SIG-M5 treated with dmso at 0.1 percent for 504 hours (cell line): ENCODE measurements around the gene AKAP1.

Source experiments
- DNase-seq: peaks from one replicate; lab custom pipeline; 2025; ENCODE audit not compliant: unreplicated experiment; lab: John Stamatoyannopoulos, UW

Gene AKAP1

DNA sequence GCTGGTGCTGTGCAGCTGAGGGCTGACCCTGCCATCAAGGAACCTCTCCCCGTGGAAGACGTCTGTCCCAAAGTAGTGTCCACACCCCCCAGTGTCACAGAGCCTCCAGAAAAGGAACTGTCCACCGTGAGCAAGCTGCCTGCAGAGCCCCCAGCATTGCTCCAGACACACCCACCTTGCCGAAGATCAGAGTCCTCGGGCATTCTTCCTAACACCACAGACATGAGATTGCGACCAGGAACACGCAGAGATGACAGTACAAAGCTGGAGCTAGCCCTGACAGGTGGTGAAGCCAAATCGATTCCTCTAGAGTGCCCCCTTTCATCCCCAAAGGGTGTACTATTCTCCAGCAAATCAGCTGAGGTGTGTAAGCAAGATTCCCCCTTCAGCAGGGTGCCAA lies 20.5 kb downstream of the AKAP1 start:
- no peak for DNase-seq

DNA sequence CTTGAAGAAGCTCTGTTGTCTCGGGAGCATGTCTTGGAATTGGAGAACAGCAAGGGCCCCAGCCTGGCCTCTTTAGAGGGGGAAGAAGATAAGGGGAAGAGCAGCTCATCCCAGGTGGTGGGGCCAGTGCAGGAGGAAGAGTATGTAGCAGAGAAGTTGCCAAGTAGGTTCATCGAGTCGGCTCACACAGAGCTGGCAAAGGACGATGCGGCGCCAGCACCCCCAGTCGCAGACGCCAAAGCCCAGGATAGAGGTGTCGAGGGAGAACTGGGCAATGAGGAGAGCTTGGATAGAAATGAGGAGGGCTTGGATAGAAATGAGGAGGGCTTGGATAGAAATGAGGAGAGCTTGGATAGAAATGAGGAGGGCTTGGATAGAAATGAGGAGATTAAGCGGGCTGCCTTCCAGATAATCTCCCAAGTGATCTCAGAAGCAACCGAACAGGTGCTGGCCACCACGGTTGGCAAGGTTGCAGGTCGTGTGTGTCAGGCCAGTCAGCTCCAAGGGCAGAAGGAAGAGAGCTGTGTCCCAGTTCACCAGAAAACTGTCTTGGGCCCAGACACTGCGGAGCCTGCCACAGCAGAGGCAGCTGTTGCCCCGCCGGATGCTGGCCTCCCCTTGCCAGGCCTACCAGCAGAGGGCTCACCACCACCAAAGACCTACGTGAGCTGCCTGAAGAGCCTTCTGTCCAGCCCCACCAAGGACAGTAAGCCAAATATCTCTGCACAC lies 21.2 kb downstream of the AKAP1 start:
- DNase-seq = peak; percentile 34

DNA sequence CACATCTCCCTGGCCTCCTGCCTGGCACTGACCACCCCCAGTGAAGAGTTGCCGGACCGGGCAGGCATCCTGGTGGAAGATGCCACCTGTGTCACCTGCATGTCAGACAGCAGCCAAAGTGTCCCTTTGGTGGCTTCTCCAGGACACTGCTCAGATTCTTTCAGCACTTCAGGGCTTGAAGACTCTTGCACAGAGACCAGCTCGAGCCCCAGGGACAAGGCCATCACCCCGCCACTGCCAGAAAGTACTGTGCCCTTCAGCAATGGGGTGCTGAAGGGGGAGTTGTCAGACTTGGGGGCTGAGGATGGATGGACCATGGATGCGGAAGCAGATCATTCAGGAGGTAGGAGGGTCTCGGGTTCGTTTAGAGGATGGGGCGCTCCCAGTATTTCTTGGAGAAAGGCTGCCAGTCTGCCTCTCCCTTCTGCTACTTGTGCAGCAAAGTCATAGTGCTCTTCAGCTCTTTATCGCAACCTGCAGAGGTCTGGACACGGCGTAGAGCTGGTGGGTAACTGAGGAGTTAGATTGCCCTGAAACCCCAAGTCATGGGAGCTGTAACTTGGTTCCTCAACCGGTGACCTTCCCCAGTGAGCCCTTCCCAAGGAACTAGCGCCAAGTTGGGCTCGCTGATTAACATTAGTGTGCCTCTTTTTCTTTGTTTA lies 21.9 kb downstream of the AKAP1 start:
- DNase-seq = no peak

DNA sequence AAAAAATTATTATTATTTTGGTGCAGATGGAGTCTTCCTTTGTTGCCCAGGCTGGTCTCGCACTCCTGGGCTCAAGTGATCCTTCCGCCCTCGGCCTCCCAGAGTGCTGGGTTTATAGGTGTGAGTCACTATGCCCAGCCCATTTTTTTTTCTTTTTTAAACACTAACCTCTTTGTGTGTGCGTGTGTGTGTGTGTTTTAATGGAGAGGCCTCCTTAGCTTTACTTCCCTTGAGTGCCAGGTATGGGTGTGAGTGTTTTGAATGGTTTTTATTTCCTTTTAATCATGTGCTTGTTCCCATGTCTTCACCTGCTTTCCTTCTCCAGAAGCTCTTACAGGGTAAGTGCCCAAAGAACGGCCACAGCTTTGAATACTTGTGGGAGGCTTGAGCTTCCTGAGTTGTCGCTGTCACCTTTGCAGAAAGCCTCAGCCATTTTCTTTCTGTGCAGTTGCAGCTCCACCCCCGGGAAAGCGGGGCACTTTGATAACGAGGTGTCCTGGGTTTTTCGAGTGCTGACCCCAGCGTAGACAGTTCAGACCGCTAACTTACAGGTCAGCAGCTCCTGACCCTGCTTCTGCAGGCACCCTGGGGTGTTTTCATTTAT lies 22.6 kb downstream of the AKAP1 start:
- DNase-seq = peak; percentile 25

DNA sequence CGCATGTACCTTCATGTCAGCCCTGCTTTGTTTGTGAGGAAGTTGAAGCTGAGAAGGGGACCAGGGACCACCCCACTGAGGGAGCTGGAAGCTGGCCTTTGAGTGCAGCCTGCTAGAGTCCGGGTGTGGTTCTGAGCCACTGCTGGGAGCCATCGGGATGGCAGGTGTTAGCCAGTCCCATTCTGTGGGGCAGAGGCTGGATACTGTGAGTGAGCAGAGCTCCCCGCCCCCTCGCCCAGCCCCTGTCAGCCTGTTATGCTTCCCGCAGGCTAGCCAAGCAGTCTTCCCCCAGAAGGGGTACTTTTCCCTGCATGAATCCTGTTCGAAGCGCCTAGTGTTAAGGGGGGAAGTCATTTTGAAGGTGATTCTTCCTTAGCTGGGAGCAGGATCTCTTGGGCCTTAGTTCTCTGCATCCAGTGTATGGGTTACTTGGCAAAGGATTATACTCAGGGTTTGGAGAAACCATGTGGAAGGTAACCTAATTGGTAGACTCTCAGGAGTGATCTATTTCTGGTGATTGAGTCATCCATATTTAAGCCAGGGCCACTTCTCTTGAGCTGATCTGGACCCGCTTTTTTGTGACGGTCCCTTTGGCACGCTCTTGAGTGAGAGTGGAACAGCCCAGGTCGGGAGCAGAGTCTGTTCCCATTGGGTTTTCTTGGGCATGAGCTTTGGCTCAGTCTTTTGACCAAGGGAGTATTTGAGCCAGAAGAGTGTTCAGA lies 23.8 kb downstream of the AKAP1 start:
- no peak for DNase-seq

DNA sequence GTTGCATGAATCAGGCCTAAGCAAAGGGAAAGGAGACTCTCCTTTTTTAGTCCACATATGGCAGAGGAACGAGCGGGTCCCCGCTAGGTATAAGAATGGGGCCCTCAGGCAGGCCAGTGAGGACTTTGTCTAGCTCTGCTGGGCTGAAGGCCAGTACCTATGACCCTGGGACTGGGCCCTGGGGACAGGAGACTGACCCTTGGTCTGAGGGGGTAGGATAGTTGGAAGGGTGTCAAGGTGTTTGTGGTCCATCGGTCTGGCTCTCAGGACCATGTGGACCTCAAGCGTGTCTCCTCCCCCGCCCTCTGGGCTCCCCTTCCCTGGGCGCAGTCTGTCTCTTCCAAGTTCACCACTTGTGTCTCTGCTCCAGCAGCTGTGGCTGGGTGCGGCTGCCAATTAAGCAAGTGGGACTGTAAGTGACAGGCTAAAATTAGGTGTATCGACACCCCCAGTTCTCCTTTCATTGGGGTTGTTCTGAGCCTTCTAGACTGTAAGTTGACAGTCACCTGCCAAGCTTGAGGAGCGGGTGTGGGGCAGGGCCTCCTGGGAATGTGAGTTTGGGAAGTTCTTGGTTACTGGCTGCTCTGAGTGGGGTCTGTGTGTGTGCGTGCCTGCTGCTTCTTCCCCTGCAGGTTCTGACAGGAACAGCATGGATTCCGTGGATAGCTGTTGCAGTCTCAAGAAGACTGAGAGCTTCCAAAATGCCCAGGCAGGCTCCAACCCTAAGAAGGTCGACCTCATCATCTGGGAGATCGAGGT lies 24.5 kb downstream of the AKAP1 start:
- DNase-seq = no peak

DNA sequence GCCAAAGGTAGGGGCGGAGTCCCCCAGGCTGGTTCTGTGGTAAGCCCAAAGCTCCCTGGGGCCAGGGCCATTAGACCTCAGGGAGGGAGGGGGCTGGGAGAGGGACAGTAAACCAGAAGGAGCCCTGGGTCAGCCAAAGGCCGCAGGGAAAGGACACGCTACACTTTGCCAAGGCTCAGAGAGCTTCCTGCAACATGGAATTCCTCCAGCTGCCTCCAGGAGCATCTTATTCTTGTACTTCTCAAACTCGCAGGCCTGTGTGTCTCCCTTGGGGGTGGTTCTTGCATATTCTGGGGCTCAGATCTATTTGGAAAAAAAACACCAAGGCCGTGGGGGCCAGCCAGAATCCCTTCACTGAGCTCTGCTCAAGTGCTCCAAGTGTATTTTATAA lies 25.1 kb downstream of the AKAP1 start:
- DNase-seq = no peak

DNA sequence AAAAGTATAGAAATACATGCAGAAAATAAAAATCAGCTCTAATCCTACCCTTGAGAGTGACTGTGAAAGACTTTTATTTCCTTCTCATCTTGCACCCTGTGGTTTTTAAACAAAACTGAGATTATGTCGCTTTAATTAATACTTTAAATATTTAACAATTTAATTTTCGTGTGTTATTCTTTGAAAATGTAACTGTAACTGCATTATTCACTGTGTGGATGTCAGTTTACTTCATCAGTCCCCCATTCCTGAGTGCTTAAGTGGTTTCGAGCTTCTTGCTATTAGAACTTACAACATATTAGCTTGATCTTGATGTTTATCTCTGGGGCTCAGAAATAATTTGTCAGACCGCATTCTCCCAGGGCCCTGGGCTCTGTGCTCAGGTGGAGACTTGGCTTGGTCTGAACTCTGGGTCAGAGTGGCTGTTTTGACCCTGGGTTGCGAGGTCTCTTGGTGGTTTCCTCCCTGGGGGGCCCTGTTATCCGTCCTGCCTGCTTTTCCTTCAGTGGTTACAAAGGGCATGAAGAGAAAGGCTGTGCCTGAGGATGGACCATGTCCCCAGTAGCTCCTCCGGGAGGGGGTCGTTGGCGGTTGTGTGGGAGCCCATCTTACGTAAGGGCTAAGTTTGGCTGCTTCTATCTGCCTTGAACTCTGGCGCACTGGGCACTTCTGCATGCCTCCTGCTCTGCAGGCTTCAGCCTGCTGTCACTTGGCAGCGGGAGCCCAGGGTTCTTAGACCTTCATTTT lies 25.7 kb downstream of the AKAP1 start:
- no peak for DNase-seq

DNA sequence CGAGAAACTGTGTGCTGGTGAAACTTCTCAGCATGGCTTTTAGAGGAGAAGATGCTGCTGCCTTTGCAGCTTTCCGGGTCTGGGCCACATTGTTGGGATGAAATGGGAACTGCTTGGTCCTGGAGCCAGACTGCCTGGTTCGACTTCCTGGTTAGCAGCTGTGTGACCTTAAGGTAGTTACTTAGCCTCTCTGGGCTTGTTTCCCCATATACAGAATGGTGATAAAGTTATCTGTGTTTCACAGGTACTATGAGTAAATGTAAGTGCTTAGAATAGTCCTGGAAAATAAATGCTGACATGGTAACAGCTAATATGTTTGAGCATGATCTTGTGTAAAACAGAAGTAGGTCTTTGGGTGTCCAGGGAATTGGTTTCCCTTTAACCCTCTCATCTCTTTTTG lies 26.3 kb downstream of the AKAP1 start:
- no peak for DNase-seq

DNA sequence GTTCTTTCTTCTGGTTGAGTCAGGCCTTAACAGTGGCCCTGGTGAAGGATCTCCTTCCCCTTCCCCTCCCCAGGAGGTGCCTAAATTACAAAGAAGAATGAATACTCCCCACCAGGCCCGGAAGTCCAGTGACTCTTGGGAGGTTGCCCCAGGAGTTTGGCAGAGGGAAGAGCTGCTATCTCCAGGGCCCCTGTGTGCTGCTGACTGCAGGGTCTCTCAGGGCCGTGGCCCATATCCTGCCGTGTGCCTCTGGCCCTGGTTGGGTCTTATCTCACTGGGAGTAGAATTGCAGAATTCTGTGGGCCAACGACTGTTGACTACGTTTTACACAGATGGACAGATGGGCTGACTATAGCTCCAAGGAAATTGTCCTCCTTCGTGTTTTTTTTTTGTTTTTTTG lies 28.0 kb downstream of the AKAP1 start:
- no peak for DNase-seq

DNA sequence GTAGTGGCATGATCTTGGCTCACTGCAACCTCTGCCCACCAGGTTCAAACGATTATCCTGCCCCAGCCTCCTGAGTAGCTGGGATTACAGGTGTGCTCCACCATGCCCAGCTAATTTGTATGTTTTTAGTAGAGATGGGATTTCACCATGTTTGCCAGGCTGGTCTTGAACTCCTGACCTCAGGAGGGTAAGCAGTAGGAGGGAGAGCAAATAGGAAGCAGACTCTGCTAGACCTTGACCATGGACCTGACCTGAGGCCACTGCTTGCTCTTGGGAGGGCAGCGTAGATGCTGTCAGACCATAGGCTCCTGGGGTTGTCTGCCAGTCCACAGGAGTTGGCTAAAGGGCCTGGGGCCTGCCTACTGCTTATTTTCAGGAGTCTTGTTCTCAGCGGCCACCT lies 28.6 kb downstream of the AKAP1 start:
- DNase-seq = no peak

DNA sequence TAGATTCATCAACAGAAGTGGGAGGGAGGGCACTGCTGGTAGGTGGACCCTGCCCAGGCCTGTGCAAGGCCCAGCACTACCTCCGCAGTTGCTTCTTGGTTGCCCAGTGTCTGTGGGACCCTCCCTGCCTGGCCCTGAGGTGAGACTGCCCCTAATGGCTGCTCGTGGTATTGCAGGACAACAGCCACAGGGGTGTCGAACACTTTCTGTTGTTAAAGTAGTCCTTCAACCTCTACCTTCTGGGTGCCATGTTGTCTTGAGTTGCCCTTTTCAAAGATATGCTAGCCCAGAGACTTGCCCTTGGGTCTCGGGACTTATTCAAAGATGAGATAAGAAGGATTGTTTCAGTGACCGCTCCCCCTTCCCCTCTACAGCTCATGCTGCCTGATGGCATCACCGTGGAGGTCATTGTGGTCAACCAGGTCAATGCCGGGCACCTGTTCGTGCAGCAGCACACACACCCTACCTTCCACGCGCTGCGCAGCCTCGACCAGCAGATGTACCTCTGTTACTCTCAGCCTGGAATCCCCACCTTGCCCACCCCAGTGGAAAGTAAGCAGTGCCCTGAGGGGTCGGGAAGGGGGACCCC lies 29.1 kb downstream of the AKAP1 start:
- no peak for DNase-seq

DNA sequence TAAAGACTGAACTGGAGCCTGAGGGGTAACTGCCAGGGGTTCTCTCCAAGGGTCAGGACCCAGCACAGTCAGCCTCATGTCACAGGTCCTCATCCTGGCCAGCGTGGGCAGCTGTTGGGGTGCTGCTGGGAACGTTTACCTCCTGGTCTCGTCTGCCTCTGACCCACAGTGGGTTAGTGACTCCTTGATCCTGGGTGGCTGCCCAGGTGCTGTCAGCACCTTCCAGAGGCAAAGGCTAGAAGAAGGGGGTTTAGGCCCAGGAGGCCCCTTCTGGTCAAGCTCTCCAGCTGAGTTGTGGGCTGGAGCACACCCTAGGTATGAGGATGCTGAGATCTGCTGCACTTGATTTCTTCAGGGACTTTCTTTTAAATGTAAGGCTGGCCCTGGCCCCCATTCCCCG lies 30.3 kb downstream of the AKAP1 start:
- DNase-seq = no peak

DNA sequence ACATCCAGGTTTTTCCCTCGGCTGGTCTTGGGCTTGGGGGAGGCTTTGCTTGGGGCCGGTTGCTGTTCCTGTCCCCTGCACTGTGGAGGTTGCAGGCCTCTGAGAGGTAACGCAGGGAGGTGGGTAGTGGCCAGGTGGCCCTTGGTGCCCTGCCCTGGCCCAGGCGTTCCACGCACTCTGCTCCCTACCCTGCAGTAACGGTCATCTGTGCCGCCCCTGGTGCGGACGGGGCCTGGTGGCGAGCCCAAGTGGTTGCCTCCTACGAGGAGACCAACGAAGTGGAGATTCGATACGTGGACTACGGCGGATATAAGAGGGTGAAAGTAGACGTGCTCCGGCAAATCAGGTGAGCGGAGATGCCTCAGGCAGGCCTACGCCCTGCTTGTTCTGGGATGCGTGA lies 30.9 kb downstream of the AKAP1 start:
- DNase-seq = no peak

DNA sequence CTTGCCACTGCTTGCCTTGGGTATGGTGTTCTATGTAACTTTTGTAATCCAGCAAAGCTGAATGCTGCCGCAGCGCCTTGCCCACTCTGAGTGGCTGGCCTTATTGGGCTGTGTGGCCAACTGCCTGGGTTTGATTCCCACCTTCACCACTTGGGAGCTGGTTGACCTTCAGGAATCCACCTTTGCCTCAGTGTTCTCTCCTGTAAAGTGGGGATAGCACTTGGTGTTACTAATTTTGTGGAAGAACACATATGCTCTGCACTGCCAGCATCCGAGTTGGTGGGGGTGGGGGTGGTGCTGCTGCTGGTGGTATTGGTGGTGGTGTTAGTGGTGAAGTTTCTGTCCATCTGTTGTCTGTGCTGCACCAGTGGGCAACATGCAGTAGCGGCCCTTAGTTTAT lies 32.8 kb downstream of the AKAP1 start:
- no peak for DNase-seq

DNA sequence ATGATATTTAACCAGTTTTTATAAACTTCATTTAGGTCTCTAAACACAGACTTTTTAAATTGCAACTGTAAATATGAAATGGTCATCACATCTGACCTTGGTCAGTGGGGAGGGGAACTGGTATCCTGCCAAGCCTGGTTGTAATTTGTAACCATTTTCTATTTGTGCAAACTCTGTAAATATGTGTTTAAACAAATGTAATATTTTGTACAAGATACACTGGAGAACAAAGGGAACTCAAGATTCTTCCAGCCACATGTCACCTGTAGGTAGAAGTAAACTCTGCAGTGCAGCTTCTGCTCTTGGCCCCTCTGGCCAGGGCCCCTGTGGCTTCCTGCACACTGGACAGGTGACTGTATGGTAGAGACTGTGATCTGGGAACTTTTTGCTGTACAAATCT lies 35.8 kb downstream of the AKAP1 start:
- DNase-seq = no peak

DNA sequence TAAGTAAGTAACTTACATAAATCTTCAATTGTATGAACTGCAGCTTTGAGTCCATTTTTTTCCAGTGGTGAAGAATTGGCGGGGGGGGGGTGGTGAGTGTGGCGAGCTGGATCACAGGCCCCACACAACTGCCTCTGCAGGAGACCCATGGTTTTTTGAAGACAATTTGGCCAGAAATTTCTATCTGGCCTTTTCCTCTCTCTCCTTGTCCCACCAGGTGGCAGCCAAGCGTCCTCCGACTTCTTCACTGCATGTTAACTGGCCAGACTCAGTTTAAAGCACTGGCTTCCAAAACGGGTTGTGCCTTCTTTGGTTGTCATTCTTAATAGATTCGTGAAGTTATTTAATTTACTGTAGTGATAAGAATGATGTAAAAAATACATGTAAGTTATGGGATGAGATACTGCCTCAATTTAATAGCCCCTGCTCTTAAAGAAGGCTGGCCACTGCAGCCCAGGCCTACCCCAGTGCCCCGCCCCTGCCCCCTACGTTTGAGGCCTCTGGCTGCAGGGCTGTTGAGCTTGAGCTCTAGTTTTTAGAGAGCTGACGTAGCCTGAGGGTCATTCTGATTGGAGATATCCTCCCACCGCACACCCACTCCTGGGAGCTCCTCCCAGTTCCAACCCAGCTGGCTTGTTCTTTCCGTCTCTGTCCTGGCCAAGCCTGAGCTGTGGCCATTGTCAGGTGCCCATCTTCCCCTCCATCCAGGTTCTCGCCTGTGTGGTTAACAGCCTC lies 36.4 kb downstream of the AKAP1 start:
- DNase-seq = peak; percentile 34

DNA sequence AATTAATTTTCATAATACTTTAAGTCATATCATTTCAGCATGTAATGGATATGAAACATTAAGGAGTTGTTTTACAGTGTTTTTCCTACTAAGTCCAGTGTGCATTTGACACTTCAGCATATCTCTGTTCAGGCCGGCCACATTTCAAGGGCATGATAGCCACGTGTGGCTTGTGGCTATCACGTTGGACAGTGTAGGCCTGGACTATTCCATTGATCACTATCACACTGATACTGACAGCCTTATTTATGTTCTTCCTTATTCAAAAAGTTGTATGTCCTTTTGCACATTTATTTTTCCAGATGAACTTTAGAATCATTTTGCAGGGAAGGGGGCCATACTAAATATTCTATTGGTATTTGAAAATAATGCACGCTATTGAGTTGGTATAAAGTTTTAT lies 39.0 kb downstream of the AKAP1 start:
- DNase-seq = no peak

DNA sequence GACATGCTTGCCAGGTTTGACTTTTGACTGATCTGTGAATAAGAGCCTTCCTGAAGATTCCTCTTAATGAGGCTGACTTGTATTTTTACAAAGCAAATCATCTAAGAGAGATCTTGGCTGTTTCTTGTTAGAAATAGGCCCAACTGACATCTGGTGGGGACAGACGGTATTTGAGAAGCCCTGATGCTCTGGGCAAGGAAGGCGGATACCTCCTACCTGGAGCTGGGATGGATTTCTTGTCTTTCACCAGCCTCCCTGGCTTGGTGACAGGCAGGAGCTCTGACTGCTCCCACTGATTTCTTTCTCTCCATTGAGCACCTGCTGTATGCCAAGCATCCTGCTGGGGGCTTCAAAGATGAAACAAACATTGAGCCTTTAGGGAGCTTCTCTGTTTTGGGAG lies 40.4 kb downstream of the AKAP1 start:
- DNase-seq = no peak
